Peyer's patch (tissue), 4 donors: ENCODE measurements around the gene PELI2.

Experiments used
- CTCF ChIP-seq, 6 experiments: fragments of 450-650 bp in 4 of 6; fragments of 200-600 bp in 2 of 6; sonication (generic) in 1 of 6; IDR thresholded peaks; one replicate each; pipeline ENCODE4 v1.5.1; 2017 to 2019; ENCODE audit warnings: antibody characterized with exemption in 6 of 6, mild to moderate bottlenecking in 3 of 6, moderate library complexity in 1 of 6
- POLR2A ChIP-seq, 2 donors: fragments of 450-650 bp; IDR thresholded peaks; one replicate each; pipeline ENCODE4 v1.5.1; 2017; ENCODE audit warnings: antibody characterized with exemption in 2 of 2, mild to moderate bottlenecking in 2 of 2, moderate library complexity in 2 of 2

GRCh38 chr14:56125772-56126636, 7.8 kb downstream of the PELI2 start:
- no peak for TF ChIP-seq CTCF (IDR thresholded peaks at IDR 0.05)
- TF ChIP-seq POLR2A (IDR thresholded peaks at IDR 0.05) = no peak
